Measurements from ENCODE around the gene EN2. TPM values are rescaled to one million over a fixed set of nuclear protein-coding genes. Genes with fewer than 3 reads are reported as not detected.

Gene EN2
- total and polyA plus RNA-seq, 4 donors = 0.02 to 0.06 (median 0.04) TPM; not detected in 1

DNA sequence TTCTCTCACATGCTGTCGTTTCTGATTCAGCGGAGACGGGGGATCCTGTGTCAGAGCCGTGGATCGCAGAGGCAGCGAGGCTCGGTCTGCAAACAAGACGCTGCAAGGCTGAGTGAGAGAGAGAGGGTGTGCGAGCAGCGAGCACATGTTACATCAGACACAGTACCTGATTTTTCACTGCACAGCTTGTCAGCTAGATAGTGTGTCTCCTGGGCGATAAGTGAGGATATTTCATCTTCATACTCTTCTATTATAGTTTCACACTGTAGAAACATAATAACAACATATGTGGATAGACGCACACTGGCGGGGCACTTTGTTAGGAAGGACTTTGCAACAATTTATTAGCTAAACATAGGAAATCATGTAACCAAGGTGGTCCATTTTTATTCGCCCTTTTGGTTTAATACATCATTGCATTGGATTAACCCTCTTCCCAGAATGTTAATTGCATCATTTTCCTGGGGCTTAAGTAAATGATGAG lies 49.0 kb downstream of the EN2 start:
- Histone ChIP-seq H3K27ac (ENCODE audit: low read depth in 1 of 2, low read length in 1 of 2) (no peak overlapping the region), H3K4me3 (no peak overlapping the region), H3K9me3 (ENCODE audit: control insufficient read depth in 4 of 4, insufficient read depth in 3 of 4, low read length in 3 of 4) (peaks cover 0 to 9% (median 0%) of the 10 kb centered on the region in 4 donors), H3K27me3 (ENCODE audit: control insufficient read depth in 3 of 3, insufficient read depth in 3 of 3, low read length in 2 of 3) (peaks cover 4 to 99% (median 89%) of the 10 kb centered on the region in 3 donors), H3K9ac (ENCODE audit: insufficient read depth in 1 of 2, low read length in 2 of 2) (no peak overlapping the region), H3K36me3 (ENCODE audit: control insufficient read depth in 4 of 4, insufficient read depth in 4 of 4, low read length in 4 of 4) (no peaks in the 10 kb centered on the region), H3K4me1 (ENCODE audit: control insufficient read depth in 5 of 5, insufficient read depth in 5 of 5, low read length in 5 of 5) (peaks cover 0 to 11% (median 0%) of the 10 kb centered on the region in 5 donors)
- DNase-seq (peak; percentile 43 to 44 (median 43)), ATAC-seq (ENCODE audit: insufficient read depth, low FRiP score) (no peak)
- TF ChIP-seq, protein P1, sequence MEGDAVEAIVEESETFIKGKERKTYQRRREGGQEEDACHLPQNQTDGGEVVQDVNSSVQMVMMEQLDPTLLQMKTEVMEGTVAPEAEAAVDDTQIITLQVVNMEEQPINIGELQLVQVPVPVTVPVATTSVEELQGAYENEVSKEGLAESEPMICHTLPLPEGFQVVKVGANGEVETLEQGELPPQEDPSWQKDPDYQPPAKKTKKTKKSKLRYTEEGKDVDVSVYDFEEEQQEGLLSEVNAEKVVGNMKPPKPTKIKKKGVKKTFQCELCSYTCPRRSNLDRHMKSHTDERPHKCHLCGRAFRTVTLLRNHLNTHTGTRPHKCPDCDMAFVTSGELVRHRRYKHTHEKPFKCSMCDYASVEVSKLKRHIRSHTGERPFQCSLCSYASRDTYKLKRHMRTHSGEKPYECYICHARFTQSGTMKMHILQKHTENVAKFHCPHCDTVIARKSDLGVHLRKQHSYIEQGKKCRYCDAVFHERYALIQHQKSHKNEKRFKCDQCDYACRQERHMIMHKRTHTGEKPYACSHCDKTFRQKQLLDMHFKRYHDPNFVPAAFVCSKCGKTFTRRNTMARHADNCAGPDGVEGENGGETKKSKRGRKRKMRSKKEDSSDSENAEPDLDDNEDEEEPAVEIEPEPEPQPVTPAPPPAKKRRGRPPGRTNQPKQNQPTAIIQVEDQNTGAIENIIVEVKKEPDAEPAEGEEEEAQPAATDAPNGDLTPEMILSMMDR (IDR thresholded peaks at IDR 0.05; ENCODE audit: control extremely low read depth, extremely low read depth) = no peak
- WGBS, 2 donors = 12 to 13% methylated on average over 14 of the region's 14 CpGs

GRCh38 chr7:155507576-155507975 lies 49.6 kb downstream of the EN2 start:
- no peak overlapping the region for H3K9ac ChIP-seq (ENCODE audit: insufficient read depth in 1 of 2, low read length in 2 of 2)
- no peaks in the 10 kb centered on the region for H3K36me3 ChIP-seq (ENCODE audit: control insufficient read depth in 4 of 4, insufficient read depth in 4 of 4, low read length in 4 of 4)
- H3K27me3 ChIP-seq (ENCODE audit: control insufficient read depth in 3 of 3, insufficient read depth in 3 of 3, low read length in 2 of 3) = peaks cover 4 to 99% (median 90%) of the 10 kb centered on the region in 3 donors
- no peak overlapping the region for H3K4me3 ChIP-seq
- DNase-seq (peak in 1 of 3 donors; percentile 12), ATAC-seq (ENCODE audit: insufficient read depth, low FRiP score) (no peak)
- WGBS, 2 donors = 9 to 11% methylated on average over 4 of the region's 4 CpGs
- H3K9me3 ChIP-seq (ENCODE audit: control insufficient read depth in 4 of 4, insufficient read depth in 3 of 4, low read length in 3 of 4) = peaks cover 0 to 9% (median 0%) of the 10 kb centered on the region in 4 donors
- no peak overlapping the region for H3K27ac ChIP-seq (ENCODE audit: low read depth in 1 of 2, low read length in 1 of 2)
- TF ChIP-seq, protein P1 (IDR thresholded peaks at IDR 0.05; ENCODE audit: control extremely low read depth, extremely low read depth) = no peak
- H3K4me1 ChIP-seq (ENCODE audit: control insufficient read depth in 5 of 5, insufficient read depth in 5 of 5, low read length in 5 of 5) = peaks cover 0 to 11% (median 0%) of the 10 kb centered on the region in 5 donors

DNA sequence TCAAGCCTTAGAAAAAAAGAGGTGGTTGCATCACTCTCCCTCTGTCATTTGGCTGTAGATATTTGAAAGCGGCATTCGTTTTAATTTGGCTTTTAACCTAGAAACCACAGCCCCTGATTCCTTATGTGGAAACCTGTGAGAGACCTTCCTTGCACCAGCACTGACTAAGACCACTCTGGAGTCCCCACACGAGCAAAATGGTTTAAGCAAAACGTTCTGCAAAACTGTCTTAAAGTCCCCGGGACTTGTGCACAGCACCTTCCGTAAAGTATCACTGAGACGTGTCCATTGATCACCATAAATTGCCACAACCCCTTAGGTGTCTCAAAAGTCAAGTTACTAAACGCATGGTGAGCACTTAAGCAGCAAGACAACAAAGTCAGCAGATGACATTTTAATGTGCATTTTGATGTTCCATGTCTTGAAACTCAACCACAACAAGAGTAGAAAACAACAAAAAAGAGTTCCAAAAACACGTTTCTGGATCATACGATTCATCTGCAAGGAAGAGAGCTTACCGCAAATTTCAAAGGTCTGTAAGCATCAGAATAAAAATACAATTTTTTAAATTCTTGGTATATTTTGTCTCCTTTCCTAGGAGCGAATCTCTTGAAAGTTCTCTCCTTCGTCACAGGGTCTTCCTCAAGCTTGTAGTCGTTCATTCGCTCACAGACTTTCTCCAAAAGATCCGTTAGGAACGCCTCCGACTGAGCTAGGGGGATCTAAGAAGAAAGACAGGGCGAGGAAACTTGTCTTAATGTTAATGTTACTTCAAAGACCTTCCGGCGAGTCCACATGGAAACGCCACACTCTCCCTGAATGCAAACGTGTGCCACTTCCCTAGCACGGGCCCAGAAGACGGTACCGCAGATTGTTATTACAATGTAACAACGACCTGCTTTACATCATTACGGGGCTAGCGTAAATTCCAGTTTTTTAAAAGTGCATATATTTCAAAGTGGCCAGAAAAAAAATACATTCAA lies 50.7 kb downstream of the EN2 start:
- Histone ChIP-seq H3K27me3 (ENCODE audit: control insufficient read depth in 3 of 3, insufficient read depth in 3 of 3, low read length in 2 of 3) (peaks cover 4 to 100% (median 89%) of the 10 kb centered on the region in 3 donors), H3K27ac (ENCODE audit: low read depth in 1 of 2, low read length in 1 of 2) (no peak overlapping the region), H3K9me3 (ENCODE audit: control insufficient read depth in 4 of 4, insufficient read depth in 3 of 4, low read length in 3 of 4) (peaks cover 0 to 9% (median 0%) of the 10 kb centered on the region in 4 donors), H3K4me3 (no peak overlapping the region), H3K4me1 (ENCODE audit: control insufficient read depth in 5 of 5, insufficient read depth in 5 of 5, low read length in 5 of 5) (peaks cover 0 to 11% (median 0%) of the 10 kb centered on the region in 5 donors), H3K36me3 (ENCODE audit: control insufficient read depth in 4 of 4, insufficient read depth in 4 of 4, low read length in 4 of 4) (no peaks in the 10 kb centered on the region), H3K9ac (ENCODE audit: insufficient read depth in 1 of 2, low read length in 2 of 2) (no peak overlapping the region)
- 10% methylated on average over 29 of the region's 29 CpGs for WGBS, 2 donors
- DNase-seq (peak in 2 of 3 donors; percentile 11 to 42), ATAC-seq (ENCODE audit: insufficient read depth, low FRiP score) (no peak)
- TF ChIP-seq, protein P1 (IDR thresholded peaks at IDR 0.05; ENCODE audit: control extremely low read depth, extremely low read depth) = no peak
